Loucy (cell line): Measurements from ENCODE around the gene OR8J3.

Source experiments
- EZH2phosphoT487 ChIP-seq: fragments of 200-600 bp; IDR thresholded peaks from 2 replicates; pipeline ENCODE4 v1.6.1; 2018; ENCODE audit warnings: antibody characterized with exemption, mild to moderate bottlenecking, moderate library complexity, borderline replicate concordance
- TF ChIP-seq, protein P1 (sequence below): fragments of 200-600 bp; sonication (generic); conservative IDR thresholded peaks from 2 replicates; pipeline ENCODE4 v1.5.1; 2014; ENCODE audit warnings: mild to moderate bottlenecking, antibody characterized with exemption, low read length

DNA sequence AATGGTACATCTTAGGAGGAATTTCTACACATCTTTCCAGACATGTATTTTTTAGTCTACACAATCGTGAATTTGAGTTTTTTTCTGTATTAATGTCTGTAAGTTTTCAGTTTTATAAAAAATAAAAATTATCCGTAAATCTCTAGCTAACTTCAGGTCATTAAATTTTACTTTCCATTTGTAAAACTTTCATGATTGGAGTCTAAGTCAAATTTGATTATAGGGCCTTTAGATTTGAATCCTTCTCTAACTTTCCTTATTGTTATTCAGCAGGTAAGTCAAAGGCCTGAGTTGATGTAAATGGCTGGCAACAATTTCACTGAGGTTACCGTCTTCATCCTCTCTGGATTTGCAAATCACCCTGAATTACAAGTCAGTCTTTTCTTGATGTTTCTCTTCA lies 47.0 kb downstream of the OR8J3 start, which contains the start of gene OR8I2:
- TF ChIP-seq, protein P1, sequence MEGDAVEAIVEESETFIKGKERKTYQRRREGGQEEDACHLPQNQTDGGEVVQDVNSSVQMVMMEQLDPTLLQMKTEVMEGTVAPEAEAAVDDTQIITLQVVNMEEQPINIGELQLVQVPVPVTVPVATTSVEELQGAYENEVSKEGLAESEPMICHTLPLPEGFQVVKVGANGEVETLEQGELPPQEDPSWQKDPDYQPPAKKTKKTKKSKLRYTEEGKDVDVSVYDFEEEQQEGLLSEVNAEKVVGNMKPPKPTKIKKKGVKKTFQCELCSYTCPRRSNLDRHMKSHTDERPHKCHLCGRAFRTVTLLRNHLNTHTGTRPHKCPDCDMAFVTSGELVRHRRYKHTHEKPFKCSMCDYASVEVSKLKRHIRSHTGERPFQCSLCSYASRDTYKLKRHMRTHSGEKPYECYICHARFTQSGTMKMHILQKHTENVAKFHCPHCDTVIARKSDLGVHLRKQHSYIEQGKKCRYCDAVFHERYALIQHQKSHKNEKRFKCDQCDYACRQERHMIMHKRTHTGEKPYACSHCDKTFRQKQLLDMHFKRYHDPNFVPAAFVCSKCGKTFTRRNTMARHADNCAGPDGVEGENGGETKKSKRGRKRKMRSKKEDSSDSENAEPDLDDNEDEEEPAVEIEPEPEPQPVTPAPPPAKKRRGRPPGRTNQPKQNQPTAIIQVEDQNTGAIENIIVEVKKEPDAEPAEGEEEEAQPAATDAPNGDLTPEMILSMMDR, result no peak
- TF ChIP-seq EZH2phosphoT487, result no peak
